Suppressor macrophage treated with lipopolysaccharide for 1 hour (primary cell): ENCODE results near the gene ITK.
"Not testable (repeated sequence)": the region's sequence is repeated elsewhere in the genome, so short reads cannot be mapped to it uniquely, and the experiment has no call there.

Experiments used
- DNase-seq, 3 donors: peaks; one replicate each; pipeline ENCODE4 v3.0.0-alpha.2; 2020 to 2022

The ITK gene

GRCh38 chr5:157213527-157214243 is 33.0 kb downstream of the ITK start:
- no peak for DNase-seq

- DNase-seq, result no peak
Observed at GRCh38 chr5:157214415-157214814, 33.8 kb downstream of the ITK start.

DNA sequence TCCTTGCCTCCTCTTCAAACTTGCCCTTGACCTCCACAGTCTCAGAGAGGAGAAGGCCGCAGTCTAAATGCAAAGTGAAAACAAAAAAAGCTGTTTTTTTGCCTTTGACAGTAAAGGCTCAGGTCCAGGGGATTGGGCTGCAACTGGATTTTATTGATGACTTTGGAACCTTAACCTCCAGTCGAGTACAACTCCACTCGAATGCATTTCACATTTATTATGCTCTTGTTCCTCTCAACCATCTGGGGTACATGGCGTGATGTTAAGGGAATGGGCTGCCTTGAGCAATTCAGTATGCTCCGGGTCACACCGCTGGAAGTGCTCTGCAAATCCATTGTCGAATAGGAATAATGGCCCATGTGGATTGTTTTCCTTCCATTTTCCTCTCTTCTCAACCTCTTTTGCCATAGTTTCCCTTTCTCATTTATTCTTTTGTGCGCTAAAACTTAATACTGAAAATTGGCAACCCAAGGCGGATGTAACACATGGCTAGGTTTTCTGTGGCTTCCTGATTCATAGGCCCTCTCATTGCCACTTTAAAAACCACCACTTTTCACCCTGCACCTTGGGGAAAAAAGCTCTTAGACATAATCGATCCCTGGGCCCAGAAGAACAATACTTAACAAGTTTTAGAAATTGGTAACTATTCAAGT is 34.3 kb downstream of the ITK start:
- DNase-seq, result no peak

DNA sequence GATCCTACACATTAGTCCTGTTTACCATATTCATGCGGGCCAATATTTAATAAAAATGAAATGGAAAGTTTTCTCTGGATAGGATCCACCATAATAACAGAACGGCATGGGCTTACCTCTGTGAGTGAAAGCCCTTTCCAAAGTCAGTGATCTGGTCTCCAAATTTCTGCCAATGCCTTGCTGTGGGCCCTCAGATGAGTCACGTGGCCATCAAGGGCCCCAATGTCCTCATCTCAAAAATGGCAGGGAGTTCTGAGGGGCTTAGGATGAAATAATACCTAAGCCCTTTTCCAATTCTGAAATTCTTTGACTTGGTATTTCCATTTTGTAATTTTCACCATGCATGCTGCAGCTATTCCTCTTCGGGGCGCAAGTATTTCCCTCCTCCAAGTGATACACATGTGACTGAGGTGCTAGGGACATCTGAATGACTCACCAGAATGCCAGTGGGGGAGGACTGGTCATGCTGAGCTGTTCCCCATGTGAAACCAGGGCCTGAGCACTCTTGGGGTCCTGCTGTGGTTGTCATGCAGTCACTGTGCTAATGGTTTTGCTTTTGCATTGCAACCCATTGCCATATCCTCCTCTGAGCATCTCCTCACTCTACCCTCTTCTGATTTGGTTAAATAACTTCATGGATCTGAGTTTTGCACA is 35.0 kb downstream of the ITK start:
- DNase-seq, result no peak

DNA sequence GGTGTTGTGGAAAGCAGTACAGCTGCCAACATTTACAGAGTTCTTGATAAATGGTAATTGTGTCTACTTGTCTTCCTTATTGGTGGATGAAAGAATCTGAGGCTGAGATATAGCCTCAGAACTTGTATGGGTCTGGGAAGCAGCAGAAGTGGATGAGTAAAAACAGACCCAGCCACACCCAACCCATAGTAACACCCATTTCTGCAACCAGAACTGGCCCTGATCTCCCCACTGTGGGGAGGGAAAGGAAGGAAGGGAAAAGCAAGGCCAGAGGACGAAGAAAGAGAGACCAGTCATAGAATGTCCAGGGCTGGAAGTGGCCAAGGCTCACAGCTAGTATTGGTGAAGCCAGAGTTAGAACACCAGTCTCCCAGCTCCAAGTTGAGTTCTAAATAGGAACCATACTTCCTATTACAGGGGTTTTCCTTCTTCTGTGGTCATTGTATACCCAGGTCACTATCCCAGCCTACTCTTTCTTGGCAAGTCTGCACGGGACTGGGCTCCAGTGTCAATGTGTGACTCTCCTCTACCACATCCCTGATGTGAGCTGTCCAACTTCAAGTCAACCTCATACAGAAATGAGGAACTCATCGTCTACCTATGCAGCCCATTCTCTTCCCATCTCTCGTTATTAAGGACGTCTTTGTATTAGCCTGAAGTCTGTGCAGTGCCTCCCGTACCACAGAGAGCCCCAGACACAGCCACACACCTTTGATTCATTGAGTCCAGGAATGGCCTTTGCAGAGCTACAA is 35.9 kb downstream of the ITK start:
- DNase-seq, result no peak

GRCh38 chr5:157217289-157218024 is 36.8 kb downstream of the ITK start:
- DNase-seq, result no peak

DNA sequence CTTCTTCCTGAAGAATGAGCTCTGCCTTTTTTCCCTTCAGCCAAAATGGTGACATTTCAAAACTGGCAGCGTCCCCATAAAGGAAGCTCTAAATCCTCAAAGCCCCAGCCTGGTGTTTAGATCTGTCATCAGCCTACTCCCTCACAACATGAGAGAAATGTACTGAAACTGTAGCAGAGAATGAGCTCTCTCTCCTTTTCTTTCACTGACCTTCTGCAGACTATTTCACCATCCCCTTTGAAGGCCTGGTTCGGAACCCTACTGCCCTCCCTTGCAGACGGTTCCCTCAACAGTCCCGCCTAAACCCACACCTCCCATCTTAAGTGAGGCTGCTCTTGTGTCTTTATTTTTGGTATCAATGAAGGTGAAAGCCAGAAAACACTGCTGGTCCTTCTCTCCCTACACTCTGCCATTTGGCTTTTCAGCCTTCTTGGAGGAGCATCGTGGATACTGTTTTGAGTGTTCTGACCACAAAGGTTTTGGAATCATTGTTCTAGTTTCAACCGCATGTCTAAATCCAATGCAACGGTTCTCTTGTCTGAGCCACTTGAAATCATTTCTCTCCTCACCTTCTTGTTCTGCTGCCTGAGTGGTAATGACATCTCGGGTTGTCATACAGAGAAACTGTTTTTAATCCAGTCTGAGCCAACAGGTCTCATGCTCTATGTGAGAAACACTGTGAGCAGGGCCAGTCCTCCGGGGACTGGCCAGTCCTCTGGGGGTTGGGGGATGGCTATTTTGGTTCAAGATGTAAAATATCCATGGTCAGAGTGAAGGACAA is 39.0 kb downstream of the ITK start:
- DNase-seq, result no peak

GRCh38 chr5:157221959-157222358 is 41.3 kb downstream of the ITK start:
- DNase-seq, result no peak

- DNase-seq, result no peak
Observed at GRCh38 chr5:157222506-157223230, 42.0 kb downstream of the ITK start.

- DNase-seq, result no peak
Observed at GRCh38 chr5:157225469-157226422, 45.1 kb downstream of the ITK start.

DNA sequence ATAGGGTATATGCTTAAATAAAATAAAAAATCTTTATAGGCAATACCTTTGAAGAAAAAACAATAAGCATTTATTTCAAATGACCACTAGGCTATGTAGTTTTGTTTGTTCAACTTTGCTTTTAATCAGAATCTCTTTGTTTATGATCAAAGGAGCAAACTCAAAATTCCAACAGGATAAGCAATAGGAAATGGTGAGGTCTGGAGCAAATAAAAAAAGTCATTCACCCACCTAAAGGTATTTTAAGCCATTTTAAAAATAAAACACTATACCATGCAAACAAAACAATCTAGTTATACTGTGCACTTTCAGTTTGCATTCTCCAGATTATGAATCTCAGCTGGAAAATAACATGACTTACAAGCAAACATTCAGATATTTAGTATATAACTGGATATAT is 50.0 kb downstream of the ITK start:
- DNase-seq, result no peak

DNA sequence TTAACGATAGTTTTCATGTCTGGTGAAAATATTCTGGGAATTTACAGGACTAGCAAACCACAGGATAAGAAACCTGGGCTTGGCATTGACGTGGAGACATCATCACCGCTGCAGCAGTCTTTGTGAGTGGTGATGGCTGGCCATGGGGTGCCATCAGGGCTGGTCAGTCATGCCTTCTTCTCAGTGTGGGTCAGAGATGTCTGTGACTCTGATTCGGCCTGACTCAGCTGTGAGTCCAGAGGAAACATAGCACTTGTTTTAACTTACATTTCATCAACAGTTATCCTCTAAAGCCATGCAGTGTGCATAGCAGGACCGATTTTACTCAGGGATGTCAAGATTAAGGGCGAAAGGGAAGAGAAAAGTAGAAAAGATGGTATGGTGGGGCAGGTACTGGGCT is 52.1 kb downstream of the ITK start:
- DNase-seq, result no peak

DNA sequence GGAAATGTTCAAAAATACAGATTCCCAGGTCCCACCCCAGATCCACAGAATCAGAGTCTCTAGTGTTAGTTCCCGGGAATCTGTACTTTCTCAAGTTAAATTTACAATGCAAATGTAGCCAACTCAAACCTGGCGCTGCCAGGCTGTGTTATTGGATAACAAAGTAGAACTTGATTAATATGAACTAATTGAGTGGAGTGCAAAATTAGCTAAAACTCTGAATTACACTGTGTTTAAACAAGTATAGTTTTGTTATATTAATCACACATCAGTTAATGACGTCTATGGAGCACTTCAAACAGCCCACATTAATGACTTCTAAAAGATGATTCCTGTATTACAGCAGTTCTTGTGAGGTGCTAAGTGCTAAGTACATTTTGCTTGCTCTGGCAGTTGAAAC is 52.9 kb downstream of the ITK start:
- no peak for DNase-seq

DNA sequence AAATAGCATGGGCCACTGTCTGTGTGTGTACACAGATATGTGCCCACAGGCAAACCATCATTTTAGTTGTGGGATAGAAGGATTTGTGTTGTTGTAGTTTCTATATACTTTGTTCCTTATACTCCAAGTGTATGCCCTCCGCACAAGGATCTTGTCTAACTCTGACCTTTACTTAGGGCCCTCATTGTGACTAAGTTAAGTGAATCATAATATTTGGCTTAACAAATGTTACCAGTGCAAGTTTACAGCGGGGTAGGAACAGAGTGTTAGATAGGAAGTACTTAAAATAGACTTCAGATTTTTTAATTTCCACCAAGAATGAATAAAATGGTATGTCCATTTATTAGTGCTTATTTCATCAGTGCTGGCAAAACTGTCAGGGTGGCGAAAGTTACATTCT is 55.8 kb downstream of the ITK start:
- DNase-seq, result no peak

GRCh38 chr5:157241483-157241882 is 60.8 kb downstream of the ITK start:
- DNase-seq, result no peak

GRCh38 chr5:157244704-157245103 is 64.1 kb downstream of the ITK start:
- not testable (repeated sequence) for DNase-seq

GRCh38 chr5:157245476-157245875 is 64.8 kb downstream of the ITK start:
- DNase-seq, result no peak

DNA sequence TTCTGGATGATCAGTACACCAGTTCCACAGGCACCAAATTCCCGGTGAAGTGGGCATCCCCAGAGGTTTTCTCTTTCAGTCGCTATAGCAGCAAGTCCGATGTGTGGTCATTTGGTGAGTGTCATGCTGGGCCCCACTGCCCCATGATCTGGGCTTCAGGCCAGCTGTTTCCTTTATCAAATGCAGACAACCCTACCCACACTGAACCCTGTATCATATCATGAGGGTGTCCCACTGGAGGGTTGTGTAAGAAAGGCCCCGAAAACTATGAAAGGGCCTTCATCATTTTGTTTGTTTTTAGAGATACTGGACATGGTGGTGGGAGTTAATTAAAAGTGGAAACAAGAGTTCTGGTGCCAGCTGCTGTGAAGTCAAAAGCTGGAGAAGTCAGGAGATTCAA is 65.2 kb downstream of the ITK start:
- DNase-seq, result no peak

- no peak for DNase-seq
Observed at GRCh38 chr5:157247267-157247666, 66.6 kb downstream of the ITK start.
